ENCODE results near the gene RNF157.

The RNF157 gene

DNA sequence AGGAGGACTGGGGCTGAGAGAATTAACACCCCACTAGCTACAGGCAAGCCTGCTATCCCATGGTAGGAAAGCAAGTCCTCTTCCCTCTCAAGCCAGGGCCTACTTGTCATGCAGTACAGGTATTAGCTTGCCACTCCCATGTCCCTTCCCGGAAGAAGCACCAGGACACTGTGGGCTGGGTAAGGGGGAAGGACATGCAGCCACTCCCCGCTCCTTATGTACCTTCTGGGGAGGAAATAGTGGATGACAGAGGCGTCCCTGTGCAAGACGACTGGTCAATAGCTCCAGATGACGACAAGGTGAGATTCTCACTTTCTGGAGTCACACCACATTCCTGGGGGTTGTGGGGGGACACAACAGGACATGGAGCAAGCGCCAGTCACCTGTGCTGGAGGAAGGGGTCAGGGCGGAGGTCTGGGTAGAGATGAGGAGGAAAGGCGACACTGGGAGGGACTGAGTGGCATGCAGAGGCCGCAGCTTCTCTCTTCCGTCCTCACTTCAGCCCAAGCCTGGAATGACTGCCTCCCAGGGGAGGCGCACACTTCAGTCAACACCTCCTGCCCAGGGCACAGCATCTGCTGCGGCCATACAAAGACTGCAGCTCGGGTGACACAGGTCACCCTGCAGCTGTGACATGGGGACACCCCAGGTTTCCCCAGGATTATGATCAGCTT lies 84.2 kb downstream of the RNF157 start:
- DNase-seq: no peak

DNA sequence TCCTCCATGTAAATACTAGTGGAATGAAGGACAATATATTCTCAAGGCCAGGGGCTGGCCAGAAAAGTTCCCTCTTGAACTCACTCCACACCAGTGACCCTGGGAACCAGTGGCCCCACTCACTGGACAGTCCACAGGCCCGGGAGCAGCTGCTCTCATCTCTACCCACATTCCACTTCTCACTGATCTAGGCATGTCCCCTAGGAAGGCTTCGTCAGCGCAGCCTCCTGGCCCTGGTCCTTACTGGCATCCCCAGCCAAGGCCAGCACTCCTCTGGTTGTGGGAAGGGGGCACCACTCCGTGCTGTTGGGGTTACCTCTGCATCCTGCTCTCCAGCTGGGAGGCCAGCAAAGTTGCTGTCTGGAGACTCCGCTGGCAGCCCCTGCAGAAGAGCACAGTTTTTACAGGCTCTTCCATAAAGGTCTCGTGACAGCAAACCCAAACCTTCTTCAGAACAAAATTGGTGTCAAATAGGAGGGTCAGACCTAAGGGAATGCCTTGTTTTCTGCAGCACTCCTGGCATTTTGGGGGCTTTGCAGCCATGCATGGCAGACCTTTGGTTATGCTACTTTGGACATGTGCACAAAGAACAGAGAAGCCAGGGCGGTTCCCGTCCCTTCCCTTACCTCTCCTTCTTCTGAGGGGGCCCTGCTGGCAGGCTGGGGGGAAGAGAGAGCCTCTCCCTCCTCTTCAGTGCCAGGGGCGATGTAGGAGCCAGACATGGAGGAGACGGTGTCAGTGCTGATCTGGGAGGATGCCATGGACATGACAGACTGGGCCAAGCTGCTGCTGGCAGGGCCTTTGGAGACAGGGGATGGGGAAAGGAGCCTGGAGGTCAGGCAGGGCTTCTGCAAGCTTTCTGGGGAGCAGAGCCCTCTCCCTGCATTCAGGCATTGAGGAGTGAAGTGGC lies 85.1 kb downstream of the RNF157 start:
- no peak for DNase-seq

DNA sequence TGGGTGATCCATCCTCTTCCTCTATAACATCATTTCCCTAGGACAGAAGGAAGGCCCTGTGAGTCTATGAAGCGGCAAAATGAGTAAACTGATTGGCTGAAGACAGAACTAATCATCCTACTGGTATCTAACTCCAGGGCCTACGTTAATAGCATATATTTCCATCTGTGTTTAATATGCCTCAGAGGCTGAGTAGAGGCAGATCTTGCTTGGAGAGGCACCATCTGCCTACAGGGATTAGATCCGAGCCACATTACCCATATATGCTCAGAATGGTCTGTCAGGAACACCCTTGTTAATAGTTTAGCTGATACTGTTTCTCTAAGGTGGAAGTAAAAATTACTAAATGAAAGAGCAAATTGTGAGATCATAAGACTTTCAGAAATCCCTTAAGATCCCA lies 86.0 kb downstream of the RNF157 start:
- DNase-seq: no peak

DNA sequence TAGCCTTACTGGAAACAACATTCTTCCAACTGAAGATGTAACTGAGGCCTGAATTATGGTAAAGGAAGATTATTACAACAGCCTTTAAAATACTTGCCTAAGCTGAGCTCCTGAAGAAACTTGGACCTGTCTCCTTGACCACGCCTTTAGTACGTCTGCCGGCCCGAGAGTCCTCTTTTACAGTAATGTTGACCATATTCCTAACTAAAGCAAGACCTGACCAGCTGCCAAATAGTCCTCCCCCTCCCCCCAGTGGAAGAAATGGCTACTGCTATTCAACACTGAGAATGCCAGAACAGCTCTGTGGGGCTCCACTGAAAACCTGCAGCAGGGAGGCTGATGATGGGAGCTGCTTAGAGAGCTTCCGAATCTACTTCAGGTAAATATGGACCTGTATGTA lies 86.7 kb downstream of the RNF157 start:
- DNase-seq: no peak

DNA sequence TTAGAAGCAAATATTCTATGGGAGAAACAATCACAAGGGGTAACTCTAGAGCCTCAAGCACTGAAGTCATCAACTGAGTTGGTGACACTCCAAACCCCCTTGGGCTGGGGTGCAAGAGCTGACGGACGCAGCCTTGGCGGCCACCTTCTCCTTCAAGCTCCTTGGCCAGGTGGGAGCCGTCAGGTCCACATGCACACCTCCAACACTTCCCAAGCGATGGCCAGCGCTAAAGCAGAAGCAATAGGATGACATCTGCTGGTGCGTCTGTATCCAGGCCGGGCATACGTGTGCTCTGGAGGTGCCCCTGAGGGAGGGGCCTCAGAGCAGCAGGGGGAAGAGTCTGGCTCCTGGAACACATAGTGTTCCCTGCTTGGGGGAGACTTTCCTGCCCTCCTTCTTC lies 87.1 kb downstream of the RNF157 start:
- DNase-seq: no peak

DNA sequence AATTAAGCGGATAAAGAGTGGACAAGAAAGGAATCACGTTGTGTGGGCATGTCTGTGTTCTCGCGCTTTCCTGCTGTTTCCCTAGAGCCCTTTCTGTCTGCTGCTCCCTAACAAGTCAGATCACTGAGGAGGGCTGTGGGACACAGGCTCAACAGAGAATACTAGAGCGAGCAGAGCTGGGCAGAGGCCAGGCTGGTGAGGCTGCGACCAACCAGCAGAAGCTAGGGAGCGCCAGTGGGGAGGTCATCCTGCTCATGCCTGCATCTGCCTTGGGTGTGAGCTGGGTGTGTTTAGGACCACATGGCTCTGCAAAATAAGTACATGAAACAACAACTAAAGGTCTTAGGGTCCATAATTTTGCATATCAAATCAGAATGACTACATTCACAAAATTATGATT lies 87.7 kb downstream of the RNF157 start:
- DNase-seq: no peak

DNA sequence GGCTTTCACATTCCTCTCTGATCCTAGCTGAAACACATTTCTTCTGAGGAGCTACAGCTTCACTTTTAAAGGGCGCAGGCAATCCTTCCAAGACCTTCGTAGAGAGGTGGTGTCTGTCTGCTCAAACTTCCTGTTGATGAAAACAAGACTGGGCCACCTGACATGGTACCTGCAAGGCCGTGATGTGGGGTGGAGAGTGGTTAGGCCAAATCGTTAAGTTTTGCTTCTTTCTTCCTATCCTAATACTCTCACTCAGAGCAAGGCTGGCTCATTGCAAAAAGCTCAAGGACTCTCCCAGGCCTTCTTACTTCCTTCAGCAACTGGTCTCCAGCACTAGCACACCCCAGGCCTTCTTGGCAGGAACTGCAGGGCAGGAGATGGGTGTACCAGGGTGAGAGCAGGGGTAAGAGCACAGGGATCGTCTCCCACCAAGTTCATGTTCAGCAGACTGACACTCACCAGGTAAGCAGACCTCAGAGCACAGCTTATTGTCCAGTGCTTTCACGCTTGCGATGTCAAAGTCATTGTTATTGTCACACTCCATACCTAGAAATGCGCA lies 88.3 kb downstream of the RNF157 start:
- no peak for DNase-seq

DNA sequence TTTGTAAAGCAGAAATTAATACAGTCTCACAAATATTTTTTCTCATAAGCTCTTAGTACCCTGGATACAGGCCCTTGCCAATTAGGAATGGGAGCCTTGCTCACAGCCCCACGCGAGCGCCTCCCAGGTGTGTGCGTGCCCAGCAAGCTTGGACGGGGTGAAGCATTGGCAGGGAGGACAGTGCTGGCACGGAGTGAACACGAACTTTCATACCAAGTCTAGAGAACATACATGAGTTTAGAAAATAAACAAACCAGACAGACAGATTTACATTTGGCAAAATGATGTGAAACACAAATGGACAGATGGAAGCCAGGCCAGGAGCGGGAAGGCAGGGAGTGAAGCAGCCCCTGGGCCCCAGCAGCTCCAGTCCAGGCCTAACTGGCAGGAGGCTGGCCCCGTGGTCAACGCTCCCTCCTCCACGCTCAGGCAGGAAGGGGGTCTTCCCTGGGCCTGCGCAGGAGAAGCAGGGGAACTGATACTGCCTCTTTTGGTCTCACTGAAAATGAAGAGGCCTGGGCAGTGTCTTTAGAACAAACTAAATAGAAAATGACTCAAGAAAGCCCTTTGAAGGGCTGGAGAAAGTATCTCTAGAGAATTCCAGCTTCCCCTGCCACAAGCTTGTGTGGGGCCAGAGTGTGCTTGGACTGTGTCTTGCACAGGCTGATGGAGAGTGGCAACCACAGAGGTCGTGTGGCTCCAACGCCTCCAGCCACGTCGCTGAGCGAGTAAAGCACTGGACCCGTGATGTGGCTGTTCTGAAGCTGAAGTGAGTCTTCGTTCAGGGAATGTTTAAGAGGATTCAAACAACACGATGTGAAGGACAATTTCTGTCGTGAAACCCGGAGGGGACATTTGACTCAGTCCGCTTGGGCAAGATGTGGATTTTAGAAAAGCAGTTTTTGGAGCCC lies 89.3 kb downstream of the RNF157 start:
- DNase-seq: no peak

DNA sequence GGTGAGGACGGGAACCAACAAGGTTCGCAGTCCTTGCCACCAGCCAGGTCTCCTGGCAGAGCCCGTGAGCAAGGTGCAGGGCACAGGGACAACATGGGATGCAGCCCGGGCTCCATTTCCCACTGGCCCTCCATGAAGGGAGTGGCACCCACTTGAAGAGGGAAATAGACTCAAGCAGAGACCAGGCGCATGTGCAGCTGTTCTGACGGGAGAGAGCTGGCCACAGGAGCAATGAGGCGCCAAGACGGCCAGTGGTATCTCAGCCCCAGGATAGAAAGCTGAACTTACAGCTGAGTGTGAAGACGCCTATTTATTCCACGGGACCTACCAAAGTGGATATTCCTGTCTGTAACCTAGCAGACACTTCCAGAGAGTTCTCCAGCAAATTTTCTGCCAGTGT lies 91.1 kb downstream of the RNF157 start:
- DNase-seq: no peak

DNA sequence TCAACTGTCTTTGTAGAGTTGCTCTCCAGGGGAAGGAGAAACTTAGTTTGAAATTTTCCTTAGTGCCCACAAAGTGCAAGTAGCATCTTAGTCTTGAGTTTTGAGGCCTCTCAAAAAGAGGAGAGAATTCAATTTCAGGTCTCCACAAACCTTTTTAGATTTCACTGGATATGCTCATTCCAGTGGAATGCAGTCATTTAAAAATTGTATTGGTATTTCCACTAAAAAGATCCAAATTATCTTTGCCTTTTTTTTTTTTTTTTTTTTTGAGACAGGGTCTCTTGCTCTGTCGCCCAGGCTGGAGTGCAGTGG lies 92.3 kb downstream of the RNF157 start:
- DNase-seq: no peak

DNA sequence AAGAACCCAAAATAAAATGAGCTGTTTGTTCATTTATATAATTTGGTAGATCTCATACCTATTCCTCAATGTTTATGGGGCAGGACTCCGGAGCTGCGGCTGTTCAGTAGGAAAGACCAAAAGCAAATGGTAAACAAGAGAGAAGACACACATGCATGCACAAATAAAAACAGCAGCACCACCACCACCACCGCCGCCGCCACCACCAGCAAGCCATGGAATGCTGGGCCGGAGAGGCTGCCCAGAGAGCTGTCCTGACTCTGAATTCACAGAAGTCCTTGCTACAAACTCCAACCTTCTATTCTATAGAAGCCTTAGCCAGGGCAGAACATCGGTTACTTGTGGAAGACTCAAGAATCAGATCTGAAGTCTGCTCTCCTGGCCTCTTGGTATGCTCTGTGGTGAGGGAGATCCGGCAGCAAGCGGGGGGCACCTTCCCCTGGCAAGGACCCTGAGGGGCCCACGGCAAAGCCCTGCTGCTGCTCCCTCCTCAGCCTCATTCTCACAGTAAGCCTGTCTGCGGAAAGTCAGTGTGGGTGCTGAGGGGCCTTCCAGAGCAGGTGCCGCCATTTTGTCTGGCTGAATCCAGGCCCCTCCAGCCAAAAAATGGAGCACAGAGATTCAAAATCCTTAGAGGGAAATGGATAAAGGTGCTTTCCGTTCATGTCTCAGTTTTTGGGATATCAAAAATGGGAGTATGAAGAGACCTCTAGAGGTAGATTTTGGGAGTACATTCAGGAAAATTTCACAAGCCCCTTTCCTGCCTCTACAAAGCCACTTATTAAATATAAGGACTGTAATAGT lies 92.9 kb downstream of the RNF157 start:
- DNase-seq: peak; percentile 19

DNA sequence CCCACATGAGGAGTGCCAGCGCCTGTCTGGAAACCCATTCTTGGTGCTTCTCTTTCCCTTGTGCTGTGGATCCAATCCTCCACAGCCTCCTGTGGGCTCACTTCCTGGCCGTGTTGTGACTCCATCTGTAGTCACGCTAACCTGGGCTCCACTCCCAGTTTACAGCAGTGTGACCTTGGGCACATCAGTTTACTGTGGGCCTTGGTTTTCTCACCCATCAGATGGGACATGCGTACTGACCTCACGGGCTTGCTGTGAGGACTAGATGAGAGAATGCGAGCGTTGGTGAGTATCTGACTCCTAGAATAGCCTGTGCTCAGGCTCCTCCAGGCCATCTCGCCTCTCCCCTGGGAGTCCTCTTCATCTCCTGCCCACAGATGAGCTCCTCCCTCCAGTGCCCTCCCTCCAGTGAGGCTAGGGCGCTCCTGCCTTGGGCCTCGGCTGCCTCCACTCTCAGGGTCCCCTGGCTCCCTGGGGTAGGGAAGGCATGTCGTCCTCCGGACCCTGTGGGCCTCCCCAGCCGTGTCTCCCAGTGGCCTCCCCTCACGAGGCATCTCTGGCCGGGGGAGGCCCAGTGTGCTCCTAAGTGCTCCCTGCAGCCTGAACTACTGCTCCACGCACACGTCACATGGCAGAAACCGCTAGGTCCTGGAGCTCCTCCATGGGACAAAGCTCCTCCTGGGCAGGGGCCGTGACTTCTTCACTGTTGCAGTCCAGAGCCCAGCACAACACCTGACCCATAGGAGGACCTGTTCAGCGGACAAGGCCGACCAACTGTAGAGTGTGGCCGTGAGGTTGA lies 94.0 kb downstream of the RNF157 start:
- DNase-seq: no peak

DNA sequence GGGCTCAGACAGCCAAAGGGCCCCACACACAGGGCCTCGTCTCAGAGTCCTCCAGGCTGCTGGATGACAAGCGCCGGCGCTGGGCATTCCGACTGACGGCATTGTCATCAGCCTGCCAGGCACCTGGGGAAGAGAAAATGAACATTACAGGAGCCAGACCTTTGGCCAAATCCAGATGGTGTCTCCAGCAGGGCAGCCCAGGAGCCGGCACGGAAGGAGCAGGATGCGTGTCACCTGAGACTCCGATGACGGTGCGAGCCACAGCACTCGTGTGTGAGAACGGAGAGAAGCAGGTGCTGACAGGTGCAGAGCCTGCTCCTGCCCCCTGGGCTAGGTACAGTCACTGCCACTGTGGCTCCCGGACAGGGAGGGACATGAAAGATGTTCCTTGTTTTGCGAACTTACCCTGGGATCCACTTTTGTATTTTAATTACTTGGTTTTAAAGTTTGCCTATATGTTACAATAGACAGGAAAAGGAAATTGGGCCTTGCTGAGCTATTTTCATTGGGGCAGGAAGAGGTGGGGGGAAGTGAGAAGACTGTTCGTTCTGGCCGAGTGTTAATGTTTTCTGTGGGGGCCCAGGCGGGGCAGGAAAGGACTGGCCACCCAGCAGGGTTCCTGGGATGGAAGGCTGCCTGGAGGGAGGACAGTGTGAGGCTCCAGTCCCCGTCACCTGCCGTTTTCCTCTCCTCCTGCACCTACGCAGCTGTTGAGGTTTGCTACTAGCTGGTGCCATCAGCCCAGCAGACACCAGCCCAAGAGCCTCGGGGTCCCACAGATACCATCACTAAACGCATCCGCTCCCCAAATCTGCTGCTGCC lies 94.9 kb downstream of the RNF157 start:
- DNase-seq: no peak

DNA sequence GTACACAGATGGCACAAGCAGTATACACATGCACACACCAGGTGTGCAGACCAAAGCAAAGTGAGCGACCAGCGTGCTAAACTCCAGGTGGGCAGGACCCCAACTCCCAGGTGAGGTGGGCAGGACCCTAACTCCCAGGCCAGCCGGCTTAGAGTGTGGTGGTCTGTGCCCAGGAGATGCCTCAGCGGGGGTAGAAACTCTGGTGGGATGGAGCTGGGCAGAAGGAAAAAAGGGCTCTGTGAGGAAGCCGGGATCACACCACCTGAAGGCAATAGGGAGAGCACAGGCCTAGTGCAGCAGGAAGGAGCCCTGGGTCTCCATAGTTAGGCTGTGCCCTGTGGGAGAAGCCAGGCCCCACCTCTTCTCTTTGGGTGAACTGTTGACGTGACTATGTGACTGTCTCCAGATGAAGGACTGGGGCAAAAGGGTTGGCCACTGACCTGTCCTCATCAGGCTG lies 97.7 kb downstream of the RNF157 start:
- DNase-seq: no peak

DNA sequence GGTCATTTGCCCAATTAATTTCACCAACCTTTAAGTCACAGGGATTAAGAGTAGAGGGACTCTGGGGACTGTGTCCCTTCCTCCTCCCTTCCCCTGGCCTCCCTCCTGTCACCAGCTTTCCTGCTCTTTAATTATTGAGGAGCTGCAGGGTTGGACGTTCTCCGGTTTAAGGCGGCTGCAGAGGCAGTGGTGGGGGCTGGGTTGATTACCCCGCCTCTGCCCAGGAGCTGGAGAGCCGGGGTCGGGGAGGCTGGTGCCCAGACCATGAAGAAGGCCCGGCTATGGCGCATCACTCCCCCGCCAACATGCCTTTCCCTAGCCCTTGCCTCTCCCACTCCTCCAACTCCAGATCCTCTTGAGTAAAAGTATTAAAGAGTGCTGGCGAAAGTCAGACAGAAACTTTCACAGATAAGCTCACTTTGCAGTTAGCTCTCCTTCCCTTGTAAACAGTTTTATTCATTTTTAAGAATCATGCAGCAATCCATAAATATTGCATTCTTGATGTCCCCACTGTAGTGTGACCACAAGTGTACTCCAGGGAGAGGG lies 98.2 kb downstream of the RNF157 start:
- DNase-seq: no peak

DNA sequence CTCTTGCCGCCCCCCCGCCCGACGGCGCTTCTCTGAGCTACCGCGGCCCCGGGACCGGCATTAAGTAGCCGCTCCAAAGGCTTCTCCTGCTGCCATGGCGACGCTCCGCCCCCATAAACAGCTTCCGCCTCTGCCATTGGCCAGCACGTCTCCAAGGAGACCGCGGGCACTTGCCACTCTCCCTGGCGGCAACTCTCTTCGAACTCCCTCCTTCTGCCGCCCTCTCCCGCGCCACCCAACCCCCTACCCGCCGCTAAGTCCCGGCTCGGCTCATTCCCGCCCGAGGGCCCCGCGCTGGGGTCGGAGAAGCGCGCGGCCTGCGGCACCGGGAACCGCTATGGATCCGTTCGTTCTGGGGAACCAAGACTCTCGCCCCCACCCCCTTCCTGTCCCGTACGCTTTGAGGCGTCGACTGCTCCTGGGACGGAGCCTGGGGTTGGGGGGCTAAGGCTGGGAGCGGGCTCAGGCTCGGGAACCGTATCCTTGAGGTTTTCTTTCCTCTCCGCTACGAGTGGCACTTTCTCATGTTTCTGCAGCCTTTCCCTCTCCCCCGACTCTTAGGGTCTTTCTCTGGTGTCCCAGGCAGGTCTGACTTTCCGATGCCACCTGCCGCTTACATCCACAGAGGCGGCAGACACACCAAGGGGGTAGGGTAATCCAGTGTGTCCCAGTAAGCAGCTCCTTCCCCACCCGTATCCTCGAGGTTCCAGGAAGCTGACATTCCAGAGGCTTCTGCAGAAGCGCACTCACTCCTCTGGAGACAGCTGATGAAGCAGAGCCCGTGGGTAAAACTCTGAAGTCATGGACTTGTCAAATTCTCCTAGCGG lies 98.9 kb downstream of the RNF157 start, which contains the start of gene FOXJ1:
TSS of gene FOXJ1 (minus strand) at position 34 of the 827 bp plus-strand sequence. CDS start 850 bp downstream, outside the sequence.
- DNase-seq: peak; percentile 95

DNA sequence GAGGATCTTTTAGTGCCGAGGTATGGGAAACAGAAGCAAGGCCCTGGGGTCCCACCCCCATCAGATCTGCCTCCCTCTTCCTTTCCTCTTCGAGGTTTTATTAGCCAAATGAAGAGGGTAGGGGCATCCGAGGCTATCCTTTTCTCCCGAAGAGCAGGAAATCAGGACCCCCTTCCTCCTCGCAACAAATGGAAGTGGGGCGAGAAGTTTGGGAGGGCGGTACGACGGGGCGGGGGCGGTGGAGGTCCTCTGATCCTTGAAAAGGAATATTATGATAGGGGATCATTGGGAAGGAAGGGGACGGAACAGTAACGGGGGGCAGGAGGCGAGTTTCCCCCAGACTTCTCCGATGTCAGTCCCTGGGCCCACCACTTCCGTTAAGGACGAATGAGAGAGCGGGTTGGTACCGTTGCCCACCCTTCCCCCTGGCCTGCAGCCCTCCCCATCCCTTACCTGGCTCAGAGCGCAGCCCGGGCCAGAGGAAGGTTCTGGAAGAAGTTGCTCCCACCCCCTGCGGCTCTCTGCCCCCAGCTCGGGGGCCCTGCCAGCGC lies 99.6 kb downstream of the RNF157 start:
- no peak for DNase-seq

DNA sequence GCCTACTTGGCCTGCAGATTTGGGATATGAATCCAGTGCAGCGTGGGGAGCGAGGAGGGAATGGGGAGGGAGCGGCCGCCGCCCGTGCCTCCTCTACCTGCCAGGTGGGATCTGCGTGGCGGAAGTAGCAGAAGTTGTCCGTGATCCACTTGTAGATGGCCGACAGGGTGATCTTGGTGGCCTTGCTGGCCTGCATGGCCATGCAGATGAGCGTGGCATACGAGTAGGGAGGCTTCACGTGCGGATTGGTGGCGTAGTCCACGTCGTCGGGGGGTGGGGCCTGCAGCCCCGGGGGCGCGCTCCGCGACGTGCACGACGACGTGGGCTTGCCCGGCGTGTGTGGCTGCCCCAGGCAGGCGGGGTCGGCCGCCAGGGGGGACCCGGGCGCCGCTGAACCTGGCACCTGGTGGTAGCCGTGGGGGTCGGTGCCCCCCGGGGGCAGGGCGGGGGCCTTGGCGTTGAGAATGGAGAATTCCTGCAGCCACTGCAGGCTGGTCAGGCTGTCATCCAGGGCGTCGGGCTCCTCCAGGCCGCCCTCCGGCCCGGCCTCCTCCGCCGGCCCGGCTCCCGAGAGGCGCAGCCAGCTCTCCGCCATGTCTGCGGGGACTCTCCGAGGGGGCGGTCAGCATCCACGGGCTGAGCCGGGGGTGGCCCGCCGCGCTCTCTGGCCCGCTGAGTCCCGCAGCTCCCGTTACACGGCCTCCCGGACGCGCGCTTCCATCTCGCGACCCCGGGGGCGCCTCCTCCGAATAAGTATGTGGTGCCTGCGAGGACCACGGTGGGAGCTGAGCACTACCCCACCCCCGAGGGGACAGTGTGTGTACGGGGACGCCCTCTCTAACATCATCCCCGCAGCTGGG lies 100.3 kb downstream of the RNF157 start:
- peak; percentile 86 for DNase-seq
